ENCODE measurements around the gene PDLIM1.

The PDLIM1 gene

GRCh38 chr10:95196046-95196445 lies 94.8 kb downstream of the PDLIM1 start:
- DNase-seq, result no peak

GRCh38 chr10:95193944-95194343 lies 96.9 kb downstream of the PDLIM1 start, which contains the start of gene ACSM6:
ACSM6 (plus strand) TSS chr10:95194238; CDS start chr10:95194486, 248 bp downstream.
- no peak for DNase-seq

DNA sequence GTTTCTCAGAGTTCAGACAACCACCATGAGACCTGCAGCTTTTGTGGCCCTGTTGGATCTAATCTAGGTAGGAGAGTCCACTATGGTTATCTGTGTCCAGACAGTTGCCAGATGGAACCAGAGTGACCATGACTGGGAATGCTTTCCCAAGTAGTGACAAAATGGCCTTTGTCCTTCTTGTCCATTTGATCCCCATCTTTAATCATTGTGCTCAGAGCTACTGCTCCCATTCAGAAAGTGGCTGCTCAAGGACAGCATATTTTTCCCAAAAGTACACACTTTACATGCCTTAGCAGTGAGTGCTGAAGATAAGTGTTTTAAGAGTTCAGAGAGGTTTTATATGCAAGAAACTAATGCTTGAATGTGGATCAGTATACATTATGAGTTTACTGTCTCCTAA lies 102.2 kb downstream of the PDLIM1 start:
- no peak for DNase-seq

DNA sequence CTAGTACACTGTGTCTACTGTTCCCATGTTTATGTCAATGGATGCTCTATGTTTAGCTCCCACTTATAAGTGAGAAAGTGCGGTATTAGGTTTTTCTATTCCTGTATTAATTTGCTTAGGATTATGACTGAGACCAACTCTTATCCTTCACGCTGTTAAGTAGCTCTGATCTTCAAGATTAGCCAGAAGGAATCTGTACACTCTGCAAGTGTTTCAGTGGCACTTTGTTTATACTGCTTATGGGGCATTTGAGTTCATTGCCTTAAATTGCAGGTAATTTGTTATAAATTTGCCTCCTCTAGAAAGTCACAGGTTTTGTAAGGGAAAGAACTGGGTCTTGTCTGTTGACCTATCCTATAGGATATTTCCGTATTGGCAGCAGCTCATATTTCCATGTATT lies 103.2 kb downstream of the PDLIM1 start:
- no peak for DNase-seq
